Mesothelial cell of epicardium (in vitro differentiated cells): ENCODE measurements around the gene SH2D6. TPM values are rescaled to one million over a fixed set of nuclear protein-coding genes. Genes with fewer than 3 reads are reported as not detected.

Experiments used
- DNase-seq, 2 experiments: peaks; one replicate each; pipeline ENCODE4 v3.0.0; 2021; ENCODE audit warnings: low spot score in 2 of 2; ENCODE audit not compliant: unreplicated experiment in 2 of 2
- H3K27ac Mint-ChIP-seq: 2 replicates; pipeline ENCODE4 v1.8.0; 2021; ENCODE audit warnings: mixed read lengths
- H3K27me3 Mint-ChIP-seq: 2 replicates; pipeline ENCODE4 v1.8.0; 2021; ENCODE audit warnings: low read depth, mixed read lengths
- H3K36me3 Mint-ChIP-seq: 2 replicates; pipeline ENCODE4 v1.8.0; 2021; ENCODE audit warnings: mixed read lengths
- H3K4me1 Mint-ChIP-seq: 2 replicates; pipeline ENCODE4 v1.8.0; 2021; ENCODE audit warnings: mixed read lengths
- H3K4me3 Mint-ChIP-seq: 2 replicates; pipeline ENCODE4 v1.8.0; 2021; ENCODE audit warnings: mild to moderate bottlenecking, moderate library complexity, mixed read lengths
- H3K9me3 Mint-ChIP-seq: 2 replicates; pipeline ENCODE4 v1.8.0; 2021; ENCODE audit warnings: mixed read lengths
- CTCF ChIP-seq: fragments of 200-600 bp; sonication (generic); IDR thresholded peaks from one replicate; pipeline ENCODE4 v1.5.0; 2021; ENCODE audit warnings: antibody characterized with exemption; ENCODE audit not compliant: unreplicated experiment
- total RNA-seq: library from RNA; stranded (reverse); gene quantifications from 3 replicates; pipeline ENCODE4 v1.2.1, GENCODE V29; 2021

SH2D6 gene
- total RNA-seq, 1 donor from 2014 or later = 0.38 TPM

GRCh38 chr2:85414761-85415553 lies 3.6 kb upstream of the SH2D6 start:
- no peak for TF ChIP-seq CTCF
- Mint-ChIP-seq H3K4me1 (peaks cover 40% of the 10 kb centered on the region), H3K27ac (peak overlapping the region; percentile 32), H3K4me3 (peak overlapping the region; percentile 42), H3K9me3 (no peaks in the 10 kb centered on the region), H3K27me3 (no peaks in the 10 kb centered on the region), H3K36me3 (no peaks in the 10 kb centered on the region)
- no peak for DNase-seq

GRCh38 chr2:85415980-85416650 lies 2.4 kb upstream of the SH2D6 start:
- Mint-ChIP-seq H3K27ac (no peak overlapping the region), H3K9me3 (no peaks in the 10 kb centered on the region), H3K27me3 (no peaks in the 10 kb centered on the region), H3K4me3 (no peak overlapping the region), H3K4me1 (peaks cover 36% of the 10 kb centered on the region), H3K36me3 (no peaks in the 10 kb centered on the region)
- TF ChIP-seq CTCF = no peak
- DNase-seq = no peak

- peak overlapping the region; percentile 95 for H3K27ac Mint-ChIP-seq
- TF ChIP-seq CTCF = no peak
- peak overlapping the region; percentile 96 for H3K4me3 Mint-ChIP-seq
- H3K4me1 Mint-ChIP-seq = peaks cover 32% of the 10 kb centered on the region
- DNase-seq = no peak
- no peaks in the 10 kb centered on the region for H3K9me3 Mint-ChIP-seq
- H3K36me3 Mint-ChIP-seq = no peaks in the 10 kb centered on the region
- H3K27me3 Mint-ChIP-seq = no peaks in the 10 kb centered on the region
Observed at GRCh38 chr2:85419009-85419675, 628 bp downstream of the SH2D6 start.

- DNase-seq = peak; percentile 85 to 97
- H3K27me3 Mint-ChIP-seq = no peaks in the 10 kb centered on the region
- H3K36me3 Mint-ChIP-seq = no peaks in the 10 kb centered on the region
- peak overlapping the region; percentile 60 for H3K4me3 Mint-ChIP-seq
- peak; percentile 100 for TF ChIP-seq CTCF
- peak overlapping the region; percentile 88 for H3K27ac Mint-ChIP-seq
- no peaks in the 10 kb centered on the region for H3K9me3 Mint-ChIP-seq
- peaks cover 28% of the 10 kb centered on the region for H3K4me1 Mint-ChIP-seq
Observed at GRCh38 chr2:85420536-85421259, 2.2 kb downstream of the SH2D6 start.

GRCh38 chr2:85421260-85422071 lies 3.0 kb downstream of the SH2D6 start:
- no peaks in the 10 kb centered on the region for H3K27me3 Mint-ChIP-seq
- H3K27ac Mint-ChIP-seq = peak overlapping the region; percentile 88
- no peak for DNase-seq
- no peak overlapping the region for H3K4me3 Mint-ChIP-seq
- H3K9me3 Mint-ChIP-seq = no peaks in the 10 kb centered on the region
- H3K36me3 Mint-ChIP-seq = no peaks in the 10 kb centered on the region
- no peak for TF ChIP-seq CTCF
- peaks cover 28% of the 10 kb centered on the region for H3K4me1 Mint-ChIP-seq
